NCI-H2227 (cell line): Measurements from ENCODE around the gene WBP2NL.

Experiments
- DNase-seq: peaks from one replicate; lab custom pipeline; 2025; ENCODE audit not compliant: unreplicated experiment; lab: John Stamatoyannopoulos, UW

WBP2NL gene

DNA sequence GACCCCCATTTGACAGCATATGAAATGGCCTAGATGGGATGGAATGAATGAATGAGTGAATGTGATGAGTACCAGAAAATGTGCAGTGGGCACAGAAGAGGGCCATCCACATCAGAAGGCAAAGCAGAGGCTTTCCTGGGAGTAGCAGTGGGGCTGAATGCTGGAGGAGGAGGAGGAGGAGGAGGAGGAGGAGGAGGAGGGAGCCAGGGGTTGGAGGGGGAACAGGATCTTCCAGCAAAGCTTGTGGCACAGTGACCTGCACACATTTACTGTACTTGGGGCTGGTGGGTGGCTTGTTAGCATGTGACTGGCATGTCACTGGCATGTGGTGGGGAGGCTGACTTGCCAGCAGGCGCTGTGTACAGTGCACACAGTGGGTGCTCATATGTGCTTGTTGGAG lies 19.9 kb upstream of the WBP2NL start:
- DNase-seq, result no peak

DNA sequence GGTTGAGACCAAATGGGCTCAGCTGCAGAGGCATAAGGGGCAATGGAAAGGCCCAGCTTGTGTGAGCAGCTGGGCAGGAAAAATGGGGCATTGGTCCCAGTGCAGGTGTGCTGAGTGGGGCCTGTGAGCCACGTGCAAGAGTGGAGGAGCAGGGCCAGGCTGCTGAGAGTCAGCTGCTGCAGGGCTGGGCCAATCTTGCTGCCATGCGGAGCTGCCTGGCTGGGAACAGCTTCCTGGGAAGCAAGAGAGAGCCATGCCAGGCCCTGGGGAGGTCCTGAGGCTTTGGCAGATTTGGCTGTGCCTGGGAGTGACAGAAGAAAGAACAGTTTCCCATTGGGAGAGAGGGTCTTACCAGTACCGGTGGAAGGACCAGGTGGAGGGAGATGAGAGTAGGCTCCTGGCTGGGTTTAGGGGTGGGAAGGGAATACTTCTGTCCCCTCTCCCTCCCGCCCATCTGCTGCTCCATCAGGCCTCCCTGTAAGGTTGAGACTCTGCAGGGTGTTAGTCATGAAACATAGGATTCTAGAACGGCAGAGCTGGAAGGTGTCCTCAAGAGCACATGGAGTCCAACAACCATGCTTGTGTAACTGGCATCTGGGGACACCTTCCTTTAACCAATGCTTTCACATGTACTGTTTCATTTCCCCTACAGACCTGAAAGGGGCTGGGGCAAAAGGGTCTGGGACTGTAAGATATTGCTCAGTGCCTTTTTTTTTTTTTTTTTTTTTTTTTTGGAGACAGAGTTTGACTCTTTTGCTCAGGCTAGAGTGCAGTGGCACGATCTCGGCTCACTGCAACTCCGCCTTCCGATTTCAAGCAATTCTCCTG lies 19.0 kb upstream of the WBP2NL start:
- no peak for DNase-seq

DNA sequence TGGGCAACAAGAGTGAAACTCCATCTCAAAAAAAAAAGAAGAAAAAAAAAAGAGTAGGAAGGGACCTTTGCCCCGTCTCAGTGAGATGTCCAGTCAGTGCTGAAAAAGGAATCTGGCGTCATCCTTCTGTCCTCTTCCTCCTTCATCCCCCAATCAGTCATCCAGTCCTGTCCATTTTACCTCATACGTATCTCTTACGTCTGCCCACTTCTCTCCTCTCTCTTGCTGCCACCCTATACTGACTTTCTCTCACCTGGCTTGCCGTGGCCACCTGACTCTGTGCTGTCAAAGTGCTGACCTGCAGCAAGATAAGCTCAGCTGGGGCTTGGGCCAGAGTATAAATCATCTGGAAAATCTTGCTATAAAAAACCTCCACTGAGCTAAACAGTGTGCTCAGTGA lies 15.7 kb upstream of the WBP2NL start:
- DNase-seq, result no peak

DNA sequence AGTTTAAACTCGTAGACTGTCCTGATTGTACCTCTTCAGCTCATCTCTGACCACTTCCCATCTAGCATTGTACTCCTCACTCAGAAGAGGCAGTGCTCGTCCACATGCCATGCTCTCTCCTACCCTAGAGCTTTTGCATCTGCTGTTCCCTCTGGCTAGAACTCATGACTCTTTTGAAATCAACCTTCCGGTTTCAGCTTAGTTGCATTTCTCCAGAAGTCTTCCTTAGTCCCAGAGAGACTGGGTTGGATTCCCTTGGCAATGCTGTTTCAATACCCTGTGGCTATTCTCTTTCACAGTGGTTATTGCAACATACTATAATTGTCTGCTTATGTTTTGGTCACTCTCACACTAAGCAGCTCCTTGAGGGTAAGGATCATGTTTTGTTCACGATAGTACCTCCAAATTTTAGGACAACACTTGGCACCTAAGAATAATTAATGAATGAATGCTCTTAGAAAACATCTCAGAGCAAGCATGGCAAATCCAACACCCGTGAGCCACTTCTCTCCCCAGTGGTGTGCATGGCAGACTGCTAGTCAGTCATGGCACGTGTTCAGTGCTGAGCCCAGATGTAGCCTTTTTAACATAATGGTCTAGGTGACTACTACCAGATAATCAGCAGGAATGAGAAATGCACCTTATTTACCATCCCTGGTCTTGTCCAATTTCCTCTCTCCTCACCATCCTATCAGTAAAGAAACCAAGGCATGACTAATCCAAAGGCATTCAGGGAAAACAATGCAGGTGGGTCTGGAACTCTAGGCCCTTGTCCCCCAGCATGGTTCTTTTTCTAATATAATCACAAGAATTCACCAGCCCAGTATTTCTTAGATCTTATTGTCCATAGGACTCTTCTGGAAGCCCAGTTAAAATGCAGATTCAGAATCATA lies 14.8 kb upstream of the WBP2NL start:
- DNase-seq, result no peak

DNA sequence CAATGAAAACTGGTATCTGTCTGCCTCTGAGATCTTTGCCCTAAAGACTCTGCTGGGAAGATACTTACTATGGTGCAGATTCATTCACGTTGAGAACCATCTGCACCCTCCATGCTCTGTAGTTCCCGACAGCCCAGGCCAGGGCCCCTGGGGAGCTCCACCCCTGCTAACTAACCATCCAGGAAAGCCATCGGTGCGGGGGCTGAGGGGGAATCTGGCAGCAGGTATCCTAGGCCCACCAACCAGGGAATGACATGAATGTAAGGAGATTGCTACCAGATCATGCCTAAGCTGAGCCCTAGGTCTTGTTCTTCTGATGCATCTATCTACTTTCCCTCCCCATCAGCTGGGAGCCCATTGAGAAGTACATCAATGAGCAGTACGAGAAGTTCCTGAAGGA lies 11.3 kb upstream of the WBP2NL start:
- no peak for DNase-seq

DNA sequence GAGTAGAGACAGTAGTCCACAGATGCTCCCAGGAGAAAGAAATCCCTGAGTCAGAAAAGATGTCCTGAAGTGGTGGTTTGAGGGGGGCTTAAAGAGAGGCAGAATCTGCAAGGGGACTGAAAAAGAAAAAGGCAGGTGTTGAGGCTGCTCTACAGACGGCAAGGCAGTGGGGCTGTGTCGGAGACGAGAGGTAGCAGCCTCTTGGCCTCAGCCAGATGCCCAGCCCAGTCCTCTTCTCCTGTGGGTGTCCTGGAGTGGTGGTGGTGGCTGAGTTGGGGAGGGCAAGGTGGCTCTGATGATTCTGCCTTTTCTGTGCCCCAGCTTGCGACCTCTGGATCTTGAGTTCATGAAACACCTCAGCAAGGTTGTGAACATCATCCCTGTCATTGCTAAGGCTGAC lies 9.3 kb upstream of the WBP2NL start:
- DNase-seq, result no peak

DNA sequence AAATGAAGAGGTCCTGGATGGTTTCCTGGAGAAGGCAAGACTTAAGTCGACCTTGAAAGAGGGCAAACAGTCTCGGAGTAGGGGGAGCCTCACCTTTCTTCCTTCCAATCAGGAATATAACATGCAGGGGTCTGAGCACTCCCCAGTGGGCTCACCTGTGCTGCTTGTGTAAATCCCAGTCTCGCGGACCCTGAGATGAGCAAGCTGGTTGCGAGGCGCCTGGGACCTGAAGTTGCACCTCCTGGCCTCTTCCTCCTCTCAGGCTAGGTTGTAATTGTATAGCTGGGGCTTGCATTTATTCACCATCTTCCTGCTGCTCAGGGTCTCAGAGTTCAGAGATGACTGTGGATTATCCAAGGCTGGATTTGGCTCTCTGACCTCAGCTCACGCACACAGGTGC lies 7.5 kb upstream of the WBP2NL start:
- DNase-seq, result no peak

DNA sequence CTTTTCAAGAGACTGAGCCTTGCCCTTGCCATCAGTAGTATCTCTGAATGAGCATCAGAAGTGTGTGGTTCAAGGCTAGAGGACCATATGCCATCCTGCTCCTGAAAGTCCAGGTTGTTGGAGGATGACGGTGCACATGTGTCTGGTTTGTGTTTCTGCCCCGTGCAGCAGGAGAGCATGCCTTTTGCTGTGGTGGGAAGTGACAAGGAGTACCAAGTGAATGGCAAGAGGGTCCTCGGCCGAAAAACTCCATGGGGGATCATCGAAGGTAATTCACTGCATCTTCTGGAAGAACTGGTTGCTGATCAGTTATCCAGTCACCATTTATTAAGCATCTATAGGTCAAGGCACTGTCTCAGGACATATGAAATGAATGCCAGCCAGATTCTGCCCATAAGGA lies 6.1 kb upstream of the WBP2NL start:
- no peak for DNase-seq

DNA sequence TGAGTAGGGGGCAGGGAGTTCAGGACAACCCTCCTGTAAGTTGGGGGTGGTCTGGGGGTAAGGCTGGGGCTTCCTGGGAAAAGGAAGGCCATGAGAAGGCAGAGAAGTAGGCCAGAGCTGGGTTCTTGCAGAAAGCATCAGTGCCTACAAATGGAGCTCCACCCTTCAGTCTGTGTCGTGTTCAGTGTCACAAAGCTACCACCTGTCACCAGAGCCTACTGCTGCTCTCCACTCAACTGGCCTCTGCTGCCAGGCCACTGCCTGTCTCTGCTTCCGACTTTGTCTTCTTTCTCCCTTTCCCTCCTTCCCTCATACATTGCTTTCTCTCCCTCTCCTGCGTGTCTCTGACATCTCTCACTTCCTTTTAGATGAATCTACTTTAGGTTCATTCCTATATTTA lies 3.4 kb upstream of the WBP2NL start:
- no peak for DNase-seq

DNA sequence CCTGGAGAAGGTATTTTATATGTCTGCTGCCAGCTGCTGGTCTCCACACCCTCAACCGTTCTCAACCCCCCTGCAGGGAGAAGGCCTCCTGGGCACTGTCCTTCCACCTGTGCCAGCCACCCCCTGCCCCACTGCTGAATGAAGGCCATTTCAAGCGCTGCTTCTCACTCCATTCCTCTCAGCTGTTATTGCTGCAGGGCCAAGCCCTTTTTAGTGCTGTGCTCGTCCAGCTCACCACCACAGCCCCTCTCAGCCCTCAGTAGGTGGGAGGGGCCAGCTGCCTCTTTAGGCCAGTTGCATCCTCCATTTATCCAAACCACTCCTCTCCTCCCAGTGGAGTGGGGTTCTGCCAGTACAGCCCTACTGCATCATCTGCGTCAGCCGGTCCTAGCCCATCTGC lies 1.8 kb upstream of the WBP2NL start:
- no peak for DNase-seq

DNA sequence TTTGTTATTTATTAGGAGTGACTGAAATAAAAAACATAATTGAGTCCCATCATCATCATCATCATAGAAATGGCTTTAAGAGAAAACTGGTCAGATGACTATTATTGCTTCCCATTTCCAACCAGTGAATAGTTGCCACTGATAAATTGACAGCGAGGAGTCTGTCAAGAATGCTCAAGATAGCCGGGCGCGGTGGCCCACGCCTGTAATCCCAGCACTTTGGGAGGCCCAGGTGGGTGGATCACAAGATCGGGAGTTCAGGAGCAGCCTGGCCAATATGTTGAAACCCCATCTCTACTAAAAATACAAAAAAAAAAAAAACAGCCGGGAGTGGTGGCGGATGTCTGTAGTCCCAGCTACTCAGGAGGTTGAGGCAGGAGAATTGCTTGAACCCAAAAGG lies 1.9 kb downstream of the WBP2NL start:
- no peak for DNase-seq

DNA sequence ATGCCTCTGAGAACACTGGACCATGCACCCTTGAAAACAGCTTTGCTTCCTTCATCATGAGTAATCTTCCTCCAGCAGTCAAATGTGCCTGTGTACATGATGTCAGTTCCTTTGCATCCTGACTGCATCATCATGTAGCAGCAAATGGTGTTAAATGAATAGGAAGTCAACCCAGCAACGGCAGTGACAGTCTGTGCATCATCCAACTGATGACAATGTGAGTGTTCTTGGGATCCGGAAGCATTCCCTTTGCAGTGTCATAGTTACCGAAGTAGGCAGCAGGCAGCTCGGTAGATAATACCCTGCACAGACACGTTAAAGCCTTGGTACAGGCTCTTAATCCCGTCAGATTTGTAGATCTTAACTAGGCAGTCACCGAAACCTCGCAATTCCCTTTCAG lies 2.5 kb downstream of the WBP2NL start:
- no peak for DNase-seq

DNA sequence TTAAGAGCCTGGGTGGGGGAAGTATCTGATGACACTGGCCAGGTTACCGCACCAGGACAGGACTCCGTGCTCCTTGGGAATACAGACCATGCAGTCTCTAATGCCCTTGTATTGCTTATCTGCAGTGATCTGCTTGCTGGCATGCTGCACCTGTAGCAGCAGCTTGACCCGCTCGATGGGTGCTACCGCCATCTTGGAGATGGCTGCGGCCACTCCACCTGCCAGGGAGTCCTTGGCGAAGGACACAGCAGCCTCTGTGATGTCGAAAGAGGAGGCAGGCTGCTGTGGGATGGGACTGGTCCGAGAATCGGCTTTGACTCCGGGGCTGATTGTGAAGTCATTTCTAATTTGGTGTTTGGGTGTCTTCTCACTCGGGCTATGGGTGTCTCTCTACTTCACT lies 3.1 kb downstream of the WBP2NL start:
- no peak for DNase-seq

DNA sequence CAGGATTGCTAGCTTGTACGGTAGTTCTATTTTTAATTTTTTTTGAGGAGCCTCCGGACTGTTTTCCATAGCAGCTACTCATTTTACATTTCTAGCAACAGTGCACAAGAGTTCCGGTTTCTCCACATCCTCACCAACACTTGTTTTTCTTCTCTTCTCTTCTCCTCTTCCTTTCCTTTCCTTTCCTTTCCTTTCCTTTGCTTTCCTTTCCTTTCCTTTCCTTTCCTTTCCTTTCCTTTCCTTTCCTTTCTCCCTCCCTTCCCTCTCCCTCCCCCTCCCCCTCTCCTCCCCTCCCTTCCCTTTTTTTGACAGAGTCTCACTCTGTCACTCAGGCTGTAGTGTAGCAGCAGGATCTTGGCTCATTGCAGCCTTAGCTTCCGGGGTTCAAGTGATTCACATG lies 9.3 kb downstream of the WBP2NL start:
- no peak for DNase-seq

DNA sequence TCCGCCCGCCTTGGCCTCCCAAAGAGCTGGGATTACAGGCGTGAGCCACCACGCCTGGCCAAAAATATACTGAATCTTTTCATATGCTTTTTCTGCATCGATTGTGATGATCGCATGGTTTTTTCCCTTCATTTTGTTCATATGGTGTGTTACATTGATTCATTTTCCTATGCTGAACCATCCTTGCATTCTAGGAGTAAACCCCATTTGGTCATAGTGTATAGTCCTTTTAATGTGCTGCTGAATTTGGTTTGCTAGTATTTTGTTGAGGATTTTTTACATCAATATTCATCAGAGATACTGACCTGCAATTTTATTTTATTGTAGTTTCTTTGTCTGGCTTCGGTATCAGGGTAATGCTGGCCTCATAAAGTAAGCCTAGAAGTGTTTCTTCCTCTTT lies 12.2 kb downstream of the WBP2NL start:
- DNase-seq, result no peak

DNA sequence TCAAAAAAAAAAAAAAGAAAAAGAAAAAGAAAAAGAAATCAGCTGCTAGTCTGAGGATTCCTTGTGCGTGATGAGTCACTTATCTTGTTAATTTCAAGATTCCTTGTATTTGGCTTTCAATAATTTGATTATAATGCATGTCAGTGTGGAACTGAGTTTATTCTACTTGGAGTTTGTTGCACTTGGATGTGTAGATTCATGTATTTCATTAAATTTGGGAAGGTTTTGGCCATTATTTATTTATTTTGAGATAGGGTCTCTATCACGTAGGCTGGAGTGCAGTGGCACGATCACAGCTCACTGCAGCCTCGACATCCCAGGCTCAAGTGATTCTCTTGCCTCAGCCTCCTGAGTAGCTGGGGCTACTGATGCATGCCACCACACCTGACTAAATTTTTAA lies 14.8 kb downstream of the WBP2NL start:
- DNase-seq, result no peak

DNA sequence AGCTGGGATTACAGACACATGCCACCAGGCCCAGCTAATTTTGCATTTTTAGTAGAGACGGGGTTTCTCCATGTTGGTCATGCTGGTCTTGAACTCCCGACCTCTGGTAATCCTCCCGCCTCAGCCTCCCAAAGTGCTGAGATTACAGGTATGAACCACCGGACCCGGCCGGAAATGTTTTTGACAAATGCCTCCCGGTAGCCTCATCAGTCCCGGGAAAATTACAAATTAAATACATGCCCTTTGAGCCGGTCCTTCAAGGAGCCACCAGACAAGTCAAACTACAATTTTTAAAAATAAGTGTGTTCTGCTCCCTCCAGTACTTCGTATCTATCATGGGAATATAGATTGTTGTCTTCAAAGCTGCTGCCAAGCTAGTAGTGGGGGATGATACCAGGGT lies 17.5 kb downstream of the WBP2NL start:
- DNase-seq, result no peak

DNA sequence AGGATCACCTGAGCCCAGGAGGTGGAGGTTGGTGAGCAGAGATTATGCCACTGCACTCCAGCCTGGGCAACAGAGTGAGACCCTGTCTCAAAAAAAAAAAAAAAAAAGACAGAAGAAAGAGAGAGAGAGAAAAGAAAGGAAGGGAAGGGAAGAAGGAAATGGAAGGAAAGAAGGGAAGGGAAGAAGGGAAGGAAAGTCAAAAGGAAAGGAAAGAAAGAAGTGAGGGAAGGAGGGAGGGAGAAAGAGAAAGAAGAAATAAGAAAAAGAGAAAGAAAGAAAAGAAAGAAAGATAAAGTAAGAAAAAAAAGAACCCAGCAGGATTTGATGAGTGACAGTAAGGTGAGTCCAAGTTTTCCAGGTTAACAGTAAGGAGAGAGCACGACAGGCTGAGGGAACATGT lies 19.6 kb downstream of the WBP2NL start:
- DNase-seq, result no peak

DNA sequence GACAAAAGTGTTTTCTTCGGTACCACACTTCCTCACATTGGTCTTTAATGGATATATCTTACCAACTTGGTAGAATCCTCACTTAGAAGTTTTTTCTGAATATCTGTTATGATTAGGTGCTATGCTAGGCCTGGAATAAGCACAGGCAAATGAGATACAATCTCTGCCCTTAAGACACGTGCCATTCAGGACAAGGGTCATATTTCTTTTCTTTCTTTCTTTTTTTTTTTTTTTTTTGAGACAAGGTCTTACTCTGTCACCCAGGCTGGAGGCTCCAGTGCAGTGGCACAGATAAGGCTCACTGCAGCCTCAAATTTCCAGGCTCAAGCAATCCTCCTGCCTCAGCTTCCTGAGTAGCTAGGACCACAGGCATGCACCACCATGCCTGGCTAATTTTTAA lies 23.0 kb downstream of the WBP2NL start:
- no peak for DNase-seq

DNA sequence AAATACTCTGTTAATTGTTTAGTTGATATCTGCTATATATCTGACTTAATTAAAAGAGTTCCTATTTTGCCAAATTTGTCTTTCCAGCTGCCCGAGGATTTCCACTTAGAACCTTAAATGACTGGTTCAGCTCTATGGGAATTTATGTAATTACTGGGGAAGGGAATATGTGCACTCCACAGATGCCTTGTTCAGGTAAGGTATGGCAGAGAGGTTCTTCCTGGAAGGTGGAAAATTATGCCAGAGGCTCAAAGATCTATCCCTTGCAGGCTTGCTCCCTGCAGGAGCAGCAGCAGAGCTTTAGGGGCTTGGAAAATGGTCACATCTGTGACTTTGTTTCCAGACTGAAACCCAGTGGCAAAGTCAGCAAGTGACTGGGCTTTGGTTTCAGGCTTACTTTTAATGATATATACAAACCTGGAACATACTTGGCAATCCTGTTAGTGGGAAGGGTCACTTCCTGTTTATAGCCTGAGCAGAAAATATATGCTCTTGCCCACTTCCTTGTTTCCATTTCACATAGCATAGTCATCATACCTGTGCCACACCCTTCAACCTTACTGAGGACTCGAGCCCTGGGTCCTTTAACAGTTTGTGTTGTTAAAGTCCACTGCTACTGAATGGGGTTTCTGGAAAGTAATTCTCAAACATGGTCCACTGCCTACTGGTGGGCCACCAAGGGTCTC lies 23.7 kb downstream of the WBP2NL start:
- DNase-seq, result no peak

DNA sequence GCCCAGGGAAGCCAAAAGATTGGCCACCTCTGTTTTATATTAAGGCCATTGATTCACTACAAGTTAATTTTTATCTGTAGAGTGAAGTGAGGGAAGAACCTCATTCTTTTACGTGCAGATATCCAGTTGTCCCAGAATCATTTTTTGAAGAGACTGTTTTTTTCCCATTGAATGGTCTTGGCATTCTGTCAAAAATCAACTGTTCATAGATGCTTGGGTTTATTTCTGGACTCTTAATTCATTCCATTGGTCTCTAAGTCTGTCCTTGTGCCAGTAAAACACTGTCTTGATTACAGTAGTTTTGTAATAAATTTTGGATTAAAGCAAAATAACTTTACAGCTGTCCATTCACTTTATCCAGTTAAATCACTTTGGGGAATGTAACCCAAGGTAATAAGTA lies 26.8 kb downstream of the WBP2NL start:
- no peak for DNase-seq

DNA sequence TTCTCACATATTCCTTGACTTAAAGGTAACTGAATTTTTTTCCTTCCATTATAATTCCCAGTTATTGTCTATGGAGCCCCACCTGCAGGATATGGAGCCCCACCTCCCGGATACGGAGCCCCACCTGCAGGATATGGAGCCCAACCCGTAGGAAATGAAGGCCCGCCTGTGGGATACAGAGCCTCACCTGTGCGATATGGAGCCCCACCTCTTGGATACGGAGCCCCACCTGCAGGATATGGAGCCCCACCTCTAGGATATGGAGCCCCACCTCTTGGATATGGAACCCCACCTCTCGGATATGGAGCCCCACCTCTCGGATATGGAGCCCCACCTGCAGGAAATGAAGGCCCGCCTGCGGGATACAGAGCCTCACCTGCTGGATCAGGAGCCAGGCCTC lies 28.1 kb downstream of the WBP2NL start:
- DNase-seq, result no peak
